Left forelimb (tissue), 1 donor: ENCODE results near the gene NUCB1.

Source experiments
- DNase-seq: peaks from one replicate; pipeline ENCODE4 v3.0.0-alpha.2; 2018; ENCODE audit warnings: low spot score

The NUCB1 gene

GRCh38 chr19:48935864-48936263, 35.8 kb downstream of the NUCB1 start:
- no peak for DNase-seq

DNA sequence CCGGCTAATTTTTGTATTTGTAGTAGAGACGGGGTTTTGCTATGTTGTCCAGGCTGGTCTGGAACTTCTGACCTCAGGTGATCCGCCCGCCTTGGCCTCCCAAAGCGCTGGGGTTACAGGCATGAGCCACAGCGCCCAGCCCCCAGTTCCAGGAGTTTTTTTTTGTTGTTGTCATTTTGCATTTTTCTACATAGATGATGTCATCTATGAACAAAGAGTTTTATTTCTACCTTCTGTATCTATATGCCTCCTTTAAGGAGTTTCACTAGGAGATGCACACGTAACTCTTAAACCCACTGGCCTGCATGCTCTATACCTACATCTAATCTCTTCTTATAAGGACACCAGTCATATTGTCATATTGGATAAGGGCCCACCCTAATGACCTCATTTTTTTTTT, 38.1 kb downstream of the NUCB1 start:
- DNase-seq = no peak

GRCh38 chr19:48940902-48941301, 40.8 kb downstream of the NUCB1 start:
- no peak for DNase-seq

DNA sequence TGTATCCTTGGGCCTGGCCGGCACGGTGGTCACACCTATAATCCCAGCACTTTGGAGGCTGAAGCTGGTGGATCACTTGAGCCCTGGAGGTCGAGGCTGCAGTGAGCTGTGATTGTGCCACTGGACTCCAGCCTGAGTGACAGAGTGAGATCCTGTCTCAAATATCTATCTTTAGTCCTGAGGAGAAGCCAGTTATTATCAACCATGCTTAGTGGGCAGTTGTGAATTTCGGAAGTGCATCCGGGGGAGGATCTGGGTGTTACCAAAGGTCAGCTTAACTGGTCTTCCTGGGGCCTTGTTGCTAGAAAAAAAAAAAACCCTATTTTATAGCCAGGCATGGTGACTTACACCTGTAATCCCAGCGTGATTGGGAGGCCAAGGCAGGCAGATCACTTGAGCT, 43.0 kb downstream of the NUCB1 start:
- DNase-seq = no peak

GRCh38 chr19:48945415-48945814, 45.3 kb downstream of the NUCB1 start:
- DNase-seq = no peak

- no peak for DNase-seq
These were observed 45.7 kb downstream of the NUCB1 start for GRCh38 chr19:48945817-48946216.

DNA sequence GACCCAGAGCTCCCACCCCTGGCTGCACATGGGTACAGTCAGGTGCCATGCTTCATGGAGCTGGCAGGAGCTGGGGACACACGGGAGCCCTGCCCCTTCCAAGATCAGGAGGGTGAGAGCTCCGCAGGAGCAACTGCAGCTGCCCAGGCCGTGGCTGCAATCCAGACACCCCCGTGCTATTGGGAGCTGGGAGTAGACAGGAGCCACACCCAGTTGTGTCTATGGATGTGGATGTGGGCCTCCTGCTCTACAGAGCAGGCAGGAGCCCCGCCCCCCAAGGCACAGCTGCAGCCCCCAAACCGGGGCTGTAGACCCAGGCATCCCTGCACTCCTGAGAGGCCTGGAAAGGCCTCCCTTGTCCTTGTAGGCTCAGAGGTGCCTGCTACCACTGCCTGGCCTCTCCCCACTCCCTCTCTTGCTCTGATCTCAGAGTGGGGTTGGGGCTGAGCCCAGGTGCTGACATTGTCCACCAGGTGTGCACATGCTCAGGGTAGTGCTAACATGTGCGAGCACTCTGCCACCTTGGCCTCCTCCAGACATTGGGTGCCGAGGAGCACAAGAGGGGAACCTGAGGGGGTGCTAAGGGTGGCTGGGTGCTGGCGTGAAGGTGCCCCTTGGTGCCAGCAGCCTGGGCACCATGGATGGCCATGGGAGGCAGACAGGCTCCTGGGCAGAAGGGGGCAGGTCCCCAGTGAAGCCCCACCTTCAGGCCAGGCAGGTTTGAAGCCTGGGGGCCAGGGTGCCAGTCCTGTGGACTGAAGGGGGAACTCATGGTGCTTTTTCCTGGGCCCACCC, 46.5 kb downstream of the NUCB1 start:
- DNase-seq = no peak

DNA sequence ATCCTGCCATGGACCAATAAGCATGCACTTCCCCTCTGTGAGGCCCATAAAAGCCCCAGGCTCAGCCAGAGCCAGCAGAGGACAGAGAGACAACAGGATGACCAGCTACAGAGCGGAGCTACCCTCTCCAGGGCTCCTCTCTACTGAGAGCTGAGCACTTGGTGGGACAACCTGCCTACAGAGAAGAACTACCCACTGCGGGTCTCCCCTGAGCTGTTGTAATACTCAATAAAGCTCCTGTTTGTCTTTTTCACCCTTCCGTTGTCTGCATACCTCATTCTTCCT, 47.1 kb downstream of the NUCB1 start:
- no peak for DNase-seq

DNA sequence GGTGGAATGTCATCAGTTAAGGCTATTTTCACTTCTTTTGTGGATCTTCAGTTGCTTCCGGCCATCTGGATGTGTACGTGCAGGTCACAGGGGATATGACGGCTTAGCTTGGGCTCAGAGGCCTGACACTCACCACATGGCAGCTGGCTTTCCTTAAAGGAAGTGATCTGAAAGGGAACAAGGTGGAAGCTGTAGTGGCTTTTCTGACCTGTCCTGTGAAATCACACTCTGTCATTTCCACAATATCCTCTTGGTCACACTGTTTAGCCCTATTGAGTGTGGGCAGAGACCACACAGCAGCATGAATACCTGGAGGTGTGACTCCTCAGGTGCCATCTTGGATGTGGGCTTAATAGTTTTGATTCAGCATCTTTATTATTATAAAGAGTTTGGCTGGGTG, 50.0 kb downstream of the NUCB1 start:
- no peak for DNase-seq

DNA sequence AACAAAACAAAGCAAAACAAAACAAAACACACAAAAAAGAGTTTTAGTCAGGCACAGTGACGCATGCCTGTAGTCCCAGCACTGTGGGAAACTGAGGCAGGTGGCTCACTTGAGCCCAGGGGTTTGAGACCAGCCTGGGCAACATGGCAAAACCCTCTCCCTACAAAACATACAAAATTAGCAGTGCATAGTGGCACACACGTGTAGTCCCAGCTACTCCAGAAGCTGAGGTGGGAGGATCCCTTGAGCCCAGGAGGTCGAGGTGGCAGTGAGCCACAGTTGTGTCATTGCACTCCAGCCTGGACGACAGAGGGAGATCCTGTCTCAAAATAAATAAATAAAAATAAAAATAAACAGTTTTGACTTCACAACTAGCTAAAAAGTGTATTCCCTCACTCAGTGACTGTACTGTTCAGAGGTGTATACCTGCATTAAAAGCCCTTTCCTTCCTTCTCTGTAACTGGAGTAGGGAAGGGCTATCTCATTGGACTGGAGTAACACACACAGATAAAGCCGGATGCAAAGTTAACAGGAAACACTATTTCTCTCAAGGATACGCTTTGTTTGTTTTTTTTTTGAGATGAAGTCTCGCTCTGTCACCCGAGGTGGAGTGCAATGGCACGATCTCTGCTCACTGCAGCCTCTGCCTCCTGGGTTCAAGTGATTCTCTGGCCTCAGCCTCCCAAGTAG, 50.9 kb downstream of the NUCB1 start:
- no peak for DNase-seq

DNA sequence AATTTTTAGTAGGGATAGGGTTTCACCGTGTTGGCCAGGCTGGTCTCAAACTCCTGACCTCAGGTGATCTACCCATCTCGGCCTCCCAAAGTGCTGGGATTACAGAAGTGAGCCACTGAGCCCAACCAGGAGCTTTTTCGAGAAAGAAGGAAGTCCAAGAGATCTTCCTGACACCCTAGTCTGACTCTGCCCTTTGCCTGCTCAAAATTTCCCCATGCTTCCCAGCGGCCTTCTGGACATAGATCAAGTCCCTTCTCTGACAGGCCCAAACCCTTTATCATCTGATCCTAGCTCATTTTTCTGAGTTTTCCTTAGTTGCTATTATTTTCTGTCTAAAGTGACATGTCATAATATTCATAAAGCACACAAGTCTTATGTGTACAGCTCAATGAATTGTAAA, 53.0 kb downstream of the NUCB1 start:
- DNase-seq = no peak

- no peak for DNase-seq
These were observed 54.0 kb downstream of the NUCB1 start for GRCh38 chr19:48953990-48954594.

- peak; percentile 97 for DNase-seq
These were observed 54.6 kb downstream of the NUCB1 start, which contains the start of gene BAX for GRCh38 chr19:48954595-48955307. Gene BAX (plus strand): TSS chr19:48954875. CDS start chr19:48954929, 54 bp downstream.

DNA sequence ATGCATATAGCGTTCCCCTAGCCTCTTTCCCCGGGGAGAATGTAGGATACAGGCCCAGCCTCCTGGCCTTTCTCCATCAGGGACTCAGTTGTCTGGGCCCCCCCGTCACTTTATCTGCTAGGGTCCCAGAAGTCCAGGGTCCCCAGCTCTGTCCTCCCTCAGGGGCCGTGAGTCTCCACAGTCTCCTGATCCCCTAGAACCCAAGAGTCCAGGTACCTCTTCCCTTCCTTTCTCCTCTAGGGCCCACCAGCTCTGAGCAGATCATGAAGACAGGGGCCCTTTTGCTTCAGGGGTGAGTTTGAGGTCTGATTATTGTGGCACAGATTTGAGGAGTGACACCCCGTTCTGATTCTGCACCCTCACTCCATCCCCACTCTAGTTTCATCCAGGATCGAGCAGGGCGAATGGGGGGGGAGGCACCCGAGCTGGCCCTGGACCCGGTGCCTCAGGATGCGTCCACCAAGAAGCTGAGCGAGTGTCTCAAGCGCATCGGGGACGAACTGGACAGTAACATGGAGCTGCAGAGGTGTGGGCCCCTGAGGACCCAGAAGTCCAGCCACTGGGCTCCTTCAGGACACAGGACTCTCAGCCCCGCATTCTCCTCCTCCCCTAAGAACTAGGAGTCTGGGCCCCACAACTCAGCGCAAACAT, 55.3 kb downstream of the NUCB1 start:
- no peak for DNase-seq

GRCh38 chr19:48958006-48958405, 57.9 kb downstream of the NUCB1 start:
- no peak for DNase-seq

- no peak for DNase-seq
These were observed 59.5 kb downstream of the NUCB1 start for GRCh38 chr19:48959341-48960239.

DNA sequence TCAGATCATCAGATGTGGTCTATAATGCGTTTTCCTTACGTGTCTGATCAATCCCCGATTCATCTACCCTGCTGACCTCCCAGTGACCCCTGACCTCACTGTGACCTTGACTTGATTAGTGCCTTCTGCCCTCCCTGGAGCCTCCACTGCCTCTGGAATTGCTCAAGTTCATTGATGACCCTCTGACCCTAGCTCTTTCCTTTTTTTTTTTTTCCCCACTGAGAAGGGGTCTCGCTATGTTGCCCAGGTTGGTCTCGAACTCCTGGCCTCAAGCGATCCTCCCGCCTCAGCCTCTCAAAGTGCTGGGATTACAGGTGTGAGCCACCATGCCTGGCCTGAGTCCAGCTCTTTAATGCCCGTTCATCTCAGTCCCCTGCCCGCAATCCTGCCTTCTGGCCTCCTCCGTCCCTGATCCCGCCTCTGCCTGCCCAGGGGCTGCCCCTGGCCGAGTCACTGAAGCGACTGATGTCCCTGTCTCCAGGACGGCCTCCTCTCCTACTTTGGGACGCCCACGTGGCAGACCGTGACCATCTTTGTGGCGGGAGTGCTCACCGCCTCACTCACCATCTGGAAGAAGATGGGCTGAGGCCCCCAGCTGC, 61.0 kb downstream of the NUCB1 start:
- no peak for DNase-seq

- DNase-seq = no peak
These were observed 61.5 kb downstream of the NUCB1 start for GRCh38 chr19:48961673-48962028.

DNA sequence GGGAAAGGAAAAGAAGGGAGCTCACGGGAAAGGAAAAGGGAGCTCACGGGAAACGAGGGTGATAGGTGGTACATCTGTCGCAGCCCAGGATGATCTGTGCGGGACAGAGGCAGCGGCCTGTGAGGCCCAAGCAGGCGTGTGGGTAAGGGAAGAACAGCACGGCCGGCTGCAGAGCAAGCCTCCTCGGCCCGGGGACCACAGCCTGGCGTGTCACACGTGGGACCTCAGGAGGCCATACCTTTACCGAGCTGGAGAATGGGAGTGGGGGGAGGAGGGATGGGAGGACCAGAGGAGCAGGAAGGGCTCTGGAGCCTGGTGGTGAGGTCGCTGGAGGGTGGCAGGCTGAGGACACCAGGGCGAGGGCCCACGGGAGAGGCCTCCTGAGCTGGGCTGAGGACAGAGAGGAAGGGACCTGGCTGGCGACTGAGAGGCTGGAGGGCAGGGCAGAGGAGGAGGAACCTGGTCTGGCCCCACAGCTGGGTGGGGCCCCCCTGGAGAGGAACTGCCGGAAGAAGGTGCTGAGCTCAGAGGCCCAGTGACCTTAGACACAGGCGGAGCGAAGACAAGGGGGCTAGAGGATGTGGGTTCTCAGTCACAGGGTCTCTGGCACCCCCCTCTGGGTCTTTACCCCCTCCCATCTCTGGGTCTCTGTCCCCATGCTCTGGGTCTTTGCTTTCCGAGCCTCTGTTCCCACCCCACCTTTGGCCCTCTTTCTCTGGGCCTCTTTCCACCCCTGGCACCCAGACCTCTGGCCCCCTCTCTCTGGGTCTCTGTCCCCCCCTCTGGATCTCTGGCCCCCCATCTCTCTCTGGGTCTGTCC, 62.1 kb downstream of the NUCB1 start:
- DNase-seq = no peak

DNA sequence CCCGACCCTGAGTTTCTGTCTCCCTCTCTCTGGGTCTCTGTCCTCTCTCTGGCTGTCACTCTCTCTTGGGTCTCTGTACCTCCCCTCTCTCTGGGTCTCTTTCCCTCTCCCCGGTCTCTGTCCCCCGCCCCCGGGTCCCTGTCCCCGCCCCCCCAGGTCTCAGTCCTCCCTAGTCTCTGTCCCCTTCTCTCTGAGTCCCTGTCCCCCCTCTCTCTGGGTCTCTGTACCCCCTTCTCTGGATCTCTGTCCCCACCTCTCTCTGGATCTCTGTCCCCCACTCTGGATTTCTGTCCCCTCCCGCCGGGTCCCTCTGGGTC, 62.7 kb downstream of the NUCB1 start:
- DNase-seq = no peak
